Endodermal cell (in vitro differentiated cells): ENCODE data around the gene TUBA8. TPM values are rescaled to one million over a fixed set of nuclear protein-coding genes. Genes with fewer than 3 reads are reported as not detected.

Experiments used
- DNase-seq: peaks from one replicate; pipeline ENCODE4 v3.0.0-alpha.2; 2017
- H3K27ac ChIP-seq: 2 replicates; pipeline ENCODE4 v1.5.1; 2013; ENCODE audit warnings: mild to moderate bottlenecking, low read depth, low read length, moderate library complexity
- H3K27me3 ChIP-seq: 2 replicates; pipeline ENCODE4 v1.6.1; 2013; ENCODE audit warnings: mild to moderate bottlenecking, low read length, moderate library complexity; ENCODE audit not compliant: insufficient read depth, control insufficient read depth, poor library complexity, severe bottlenecking
- H3K36me3 ChIP-seq: 2 replicates; pipeline ENCODE4 v1.7.0; 2013; ENCODE audit warnings: mild to moderate bottlenecking, low read length, moderate library complexity; ENCODE audit not compliant: control insufficient read depth, insufficient read depth
- H3K4me1 ChIP-seq: one replicate; pipeline ENCODE4 v1.7.0; 2013; ENCODE audit warnings: low read length; ENCODE audit not compliant: control insufficient read depth, insufficient read depth
- H3K4me3 ChIP-seq: 2 replicates; pipeline ENCODE4 v1.5.1; 2013; ENCODE audit warnings: mild to moderate bottlenecking, low read length, moderate library complexity
- H3K9ac ChIP-seq: 2 replicates; pipeline ENCODE4 v1.6.1; 2013; ENCODE audit warnings: mild to moderate bottlenecking, low read length, moderate library complexity; ENCODE audit not compliant: poor library complexity, severe bottlenecking; ENCODE audit errors: extremely low read depth
- H3K9me3 ChIP-seq: 2 replicates; pipeline ENCODE4 v1.6.1; 2013; ENCODE audit warnings: mild to moderate bottlenecking, low read length, moderate library complexity; ENCODE audit not compliant: control insufficient read depth
- H3K27ac Mint-ChIP-seq: 2 replicates; pipeline ENCODE4 v1.8.0; 2020; ENCODE audit warnings: mixed read lengths
- H3K27me3 Mint-ChIP-seq: 2 replicates; pipeline ENCODE4 v1.8.0; 2021; ENCODE audit warnings: mild to moderate bottlenecking, mixed read lengths; ENCODE audit not compliant: insufficient read depth
- H3K36me3 Mint-ChIP-seq: 2 replicates; pipeline ENCODE4 v1.8.0; 2020; ENCODE audit warnings: low read depth, mixed read lengths
- H3K4me1 Mint-ChIP-seq: 2 replicates; pipeline ENCODE4 v1.8.0; 2020; ENCODE audit warnings: mixed read lengths
- H3K4me3 Mint-ChIP-seq: 2 replicates; pipeline ENCODE4 v1.8.0; 2020; ENCODE audit warnings: mild to moderate bottlenecking, moderate library complexity, mixed read lengths
- H3K9me3 Mint-ChIP-seq: 2 replicates; pipeline ENCODE4 v1.8.0; 2020; ENCODE audit warnings: mild to moderate bottlenecking, mixed read lengths
- WGBS, 2 experiments: methylation state at CpG; one replicate each; pipeline versions ENCODE4 v1.1.5 to v1.1.7; 2013; ENCODE audit warnings: missing lambda C conversion rate in 2 of 2, mixed read lengths in 1 of 2; ENCODE audit not compliant: insufficient coverage in 1 of 2, insufficient read length in 1 of 2; 5-methylcytosine and 5-hydroxymethylcytosine counted together
- total RNA-seq, 2 donors: library from RNA; stranded (reverse); fragmentation: NEBNext Ultra II Directional in 1 of 2; extraction: Animal tissue kit (Norgen Biotek cat#: 25700) in 1 of 2; gene quantifications; 2 replicates in 1 of 2; 3 replicates in 1 of 2; pipeline ENCODE4 v1.2.1, GENCODE V29; 2021
- TF ChIP-seq, protein P1 (sequence below): fragments of 200-600 bp; sonication (generic); conservative IDR thresholded peaks from 2 replicates; pipeline ENCODE4 v1.5.0; 2021; ENCODE audit warnings: antibody characterized with exemption, mild to moderate bottlenecking

TUBA8 gene
- total RNA-seq, 2 donors from 2014 or later = 0.58 to 0.66 TPM

DNA sequence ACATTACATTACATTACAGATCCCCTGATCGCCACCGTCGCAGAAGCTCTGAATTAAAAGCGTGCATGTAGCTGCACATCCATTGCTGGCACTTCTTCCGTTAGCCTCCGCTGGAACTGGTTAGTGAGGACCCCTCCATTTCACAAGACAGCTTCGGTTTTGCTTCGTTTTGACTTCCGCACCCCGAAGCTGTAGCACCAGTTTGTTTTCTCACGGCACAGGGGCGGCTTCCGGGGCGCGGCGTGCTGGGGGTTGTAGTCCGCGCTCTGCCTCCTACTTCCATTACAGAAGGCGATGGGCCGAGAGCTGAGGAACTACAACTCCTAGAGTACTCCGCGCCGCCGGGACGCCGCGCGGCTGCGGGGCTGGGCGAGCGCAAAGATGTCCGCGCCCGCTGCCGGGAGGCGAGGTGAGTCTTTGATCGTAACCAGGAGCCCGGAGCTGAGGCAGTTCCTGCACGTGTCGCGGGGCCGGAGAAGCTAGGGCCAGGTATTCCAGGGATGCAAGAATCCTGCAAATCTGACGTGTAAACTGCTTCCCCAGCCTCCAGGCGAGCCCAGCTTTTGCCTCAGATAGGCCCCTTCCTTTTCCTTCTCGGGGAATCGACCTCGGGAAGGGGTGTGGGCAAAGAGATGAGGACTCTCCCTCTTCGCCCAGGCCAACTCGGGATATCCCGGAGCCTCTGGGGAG, 32.8 kb upstream of the TUBA8 start, which contains the start of gene PEX26:
PEX26 (plus strand) TSS at position 352 of the 690 bp plus-strand sequence. CDS start 387 bp downstream, outside the sequence.
- peak within 1 kb of the TSS; percentile 83 for H3K4me3 Mint-ChIP-seq
- Histone ChIP-seq H3K9me3 (no peaks in the 10 kb centered on the region), H3K27ac (no peak within 1 kb of the TSS), H3K9ac (peak within 1 kb of the TSS; percentile 88), H3K4me1 (peaks cover 6% of the 10 kb centered on the region), H3K4me3 (peak within 1 kb of the TSS; percentile 100), H3K27me3 (no peaks in the 10 kb centered on the region), H3K36me3 (peaks cover 32% of the 10 kb centered on the region)
- DNase-seq = peak; percentile 97
- peaks cover 12% of the 10 kb centered on the region for H3K4me1 Mint-ChIP-seq
- TF ChIP-seq, protein P1, sequence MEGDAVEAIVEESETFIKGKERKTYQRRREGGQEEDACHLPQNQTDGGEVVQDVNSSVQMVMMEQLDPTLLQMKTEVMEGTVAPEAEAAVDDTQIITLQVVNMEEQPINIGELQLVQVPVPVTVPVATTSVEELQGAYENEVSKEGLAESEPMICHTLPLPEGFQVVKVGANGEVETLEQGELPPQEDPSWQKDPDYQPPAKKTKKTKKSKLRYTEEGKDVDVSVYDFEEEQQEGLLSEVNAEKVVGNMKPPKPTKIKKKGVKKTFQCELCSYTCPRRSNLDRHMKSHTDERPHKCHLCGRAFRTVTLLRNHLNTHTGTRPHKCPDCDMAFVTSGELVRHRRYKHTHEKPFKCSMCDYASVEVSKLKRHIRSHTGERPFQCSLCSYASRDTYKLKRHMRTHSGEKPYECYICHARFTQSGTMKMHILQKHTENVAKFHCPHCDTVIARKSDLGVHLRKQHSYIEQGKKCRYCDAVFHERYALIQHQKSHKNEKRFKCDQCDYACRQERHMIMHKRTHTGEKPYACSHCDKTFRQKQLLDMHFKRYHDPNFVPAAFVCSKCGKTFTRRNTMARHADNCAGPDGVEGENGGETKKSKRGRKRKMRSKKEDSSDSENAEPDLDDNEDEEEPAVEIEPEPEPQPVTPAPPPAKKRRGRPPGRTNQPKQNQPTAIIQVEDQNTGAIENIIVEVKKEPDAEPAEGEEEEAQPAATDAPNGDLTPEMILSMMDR = no peak
- H3K27me3 Mint-ChIP-seq = peaks cover 3% of the 10 kb centered on the region
- H3K36me3 Mint-ChIP-seq = peaks cover 33% of the 10 kb centered on the region
- WGBS, 2 experiments = 0% methylated on average over 14 to 50 of the region's 50 CpGs
- H3K9me3 Mint-ChIP-seq = no peaks in the 10 kb centered on the region
- H3K27ac Mint-ChIP-seq = peak within 1 kb of the TSS; percentile 96

DNA sequence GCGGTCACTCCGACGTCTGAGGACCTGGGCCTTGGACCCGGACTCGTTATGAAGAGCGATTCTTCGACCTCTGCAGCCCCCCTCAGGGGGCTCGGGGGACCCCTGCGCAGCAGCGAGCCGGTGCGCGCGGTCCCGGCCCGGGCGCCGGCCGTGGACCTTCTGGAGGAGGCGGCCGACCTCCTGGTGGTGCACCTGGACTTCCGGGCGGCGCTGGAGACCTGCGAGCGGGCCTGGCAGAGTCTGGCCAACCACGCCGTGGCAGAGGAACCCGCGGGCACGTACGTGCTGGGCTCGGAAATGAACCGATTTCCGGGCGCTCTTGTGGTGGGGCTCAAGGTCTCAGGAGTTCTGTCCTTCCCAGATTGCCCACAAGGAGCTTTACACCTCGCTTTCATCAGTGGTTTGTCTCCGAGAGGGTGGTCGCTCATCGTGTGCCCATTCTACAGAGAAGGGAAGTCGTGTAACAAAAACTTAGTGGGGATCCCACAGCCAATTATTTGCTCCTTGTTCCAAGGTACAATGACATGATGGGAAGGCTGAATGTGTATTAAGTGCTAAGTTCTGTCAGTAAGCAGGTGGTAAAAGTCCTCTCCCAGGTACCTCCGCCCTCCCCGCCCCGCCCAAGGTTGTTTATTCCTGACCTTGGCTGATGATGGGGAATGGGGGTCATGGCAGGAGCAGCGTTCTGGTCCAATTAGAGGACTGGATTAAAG, 32.1 kb upstream of the TUBA8 start:
- peak; percentile 72 for DNase-seq
- Histone ChIP-seq H3K4me1 (peaks cover 6% of the 10 kb centered on the region), H3K4me3 (peak overlapping the region; percentile 100), H3K9me3 (no peaks in the 10 kb centered on the region), H3K36me3 (peaks cover 38% of the 10 kb centered on the region), H3K27me3 (no peaks in the 10 kb centered on the region), H3K9ac (peak overlapping the region; percentile 88), H3K27ac (no peak overlapping the region)
- H3K9me3 Mint-ChIP-seq = no peaks in the 10 kb centered on the region
- TF ChIP-seq, protein P1 = peak; percentile 54
- WGBS, 2 experiments = 13 to 19% methylated on average over 26 to 45 of the region's 45 CpGs
- peaks cover 40% of the 10 kb centered on the region for H3K36me3 Mint-ChIP-seq
- H3K27ac Mint-ChIP-seq = peak overlapping the region; percentile 96
- H3K27me3 Mint-ChIP-seq = peaks cover 2% of the 10 kb centered on the region
- peaks cover 12% of the 10 kb centered on the region for H3K4me1 Mint-ChIP-seq
- H3K4me3 Mint-ChIP-seq = peak overlapping the region; percentile 83

DNA sequence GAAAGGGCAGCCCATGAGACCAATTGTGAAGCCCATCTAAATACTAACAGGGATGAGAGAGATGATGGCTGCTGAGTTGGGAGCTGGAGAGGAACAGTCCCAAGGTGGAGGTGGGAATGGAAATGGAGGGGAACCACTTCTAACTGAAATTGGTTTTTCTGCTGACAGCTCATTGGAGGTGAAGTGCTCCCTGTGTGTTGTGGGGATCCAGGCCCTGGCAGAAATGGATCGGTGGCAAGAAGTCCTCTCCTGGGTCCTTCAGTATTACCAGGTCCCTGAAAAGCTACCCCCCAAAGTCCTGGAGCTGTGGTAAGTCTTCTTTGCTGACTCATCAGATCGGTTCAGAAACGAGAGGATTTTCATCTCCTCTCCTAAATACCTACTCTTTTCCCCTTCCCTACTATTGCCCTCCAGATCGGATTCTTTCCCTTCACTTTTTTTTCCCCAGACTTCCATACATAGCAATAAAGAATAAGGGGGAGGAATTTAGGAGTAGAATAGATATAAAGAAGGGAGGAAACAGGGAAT, 30.8 kb upstream of the TUBA8 start:
- WGBS, 2 experiments = 68 to 100% methylated on average over 3 to 4 of the region's 4 CpGs
- TF ChIP-seq, protein P1 = no peak
- H3K27me3 Mint-ChIP-seq = no peaks in the 10 kb centered on the region
- no peak overlapping the region for H3K4me3 ChIP-seq
- no peak overlapping the region for H3K27ac Mint-ChIP-seq
- no peak overlapping the region for H3K4me3 Mint-ChIP-seq
- peaks cover 48% of the 10 kb centered on the region for H3K36me3 ChIP-seq
- no peak for DNase-seq
- no peaks in the 10 kb centered on the region for H3K9me3 ChIP-seq
- peaks cover 6% of the 10 kb centered on the region for H3K4me1 ChIP-seq
- no peaks in the 10 kb centered on the region for H3K27me3 ChIP-seq
- H3K27ac ChIP-seq = no peak overlapping the region
- peaks cover 12% of the 10 kb centered on the region for H3K4me1 Mint-ChIP-seq
- peaks cover 46% of the 10 kb centered on the region for H3K36me3 Mint-ChIP-seq
- H3K9me3 Mint-ChIP-seq = no peaks in the 10 kb centered on the region
- H3K9ac ChIP-seq = no peak overlapping the region
